ENCODE results near the gene ARHGAP10.

GRCh38 chr4:147933779-147934178, 201.9 kb downstream of the ARHGAP10 start:
- TF ChIP-seq CTCF (IDR thresholded peaks at IDR 0.05 in 2 of 3, conservative IDR thresholded peaks at IDR 0.05 in 1 of 3; ENCODE audit: control insufficient read depth in 2 of 3, extremely low read depth in 1 of 3, insufficient read depth in 1 of 3, low read depth in 3 of 3, low read length in 3 of 3) (no peak), IRF3 (IDR thresholded peaks at IDR 0.05) (no peak), ASH2L (IDR thresholded peaks at IDR 0.05; ENCODE audit: borderline replicate concordance, low read depth) (no peak), CHD2 (IDR thresholded peaks at IDR 0.05; ENCODE audit: borderline replicate concordance, low read depth, low read length) (no peak), USF2 (IDR thresholded peaks at IDR 0.05; ENCODE audit: borderline replicate concordance, low read depth, low read length) (no peak), POLR2AphosphoS5 (IDR thresholded peaks at IDR 0.05; ENCODE audit: low read length) (no peak), POLR2A (IDR thresholded peaks at IDR 0.05; ENCODE audit: low read depth, low read length) (no peak; the same call in 1 of the 2 replicates), EP300 (IDR thresholded peaks at IDR 0.05; ENCODE audit: borderline replicate concordance in 1 of 2, control insufficient read depth in 1 of 2, low read depth in 2 of 2, low read length in 2 of 2) (no peak), CHD4 (IDR thresholded peaks at IDR 0.05) (no peak), CREB1 (IDR thresholded peaks at IDR 0.05; ENCODE audit: low read depth) (no peak), RFX5 (IDR thresholded peaks at IDR 0.05; ENCODE audit: low read depth, low read length) (no peak)

All from GM12878 (cell line).